Urinary bladder (tissue), 2 donors: Measurements from ENCODE around the gene SIAH2. TPM values are rescaled to one million over a fixed set of nuclear protein-coding genes. Genes with fewer than 3 reads are reported as not detected.

Source experiments
- polyA plus RNA-seq: library from polyadenylated mRNA; stranded (reverse); fragments of 200-250 nt; gene quantifications from one replicate; pipeline ENCODE4 v1.2.3, GENCODE V29; 2013
- total RNA-seq: library from RNA; depleted of rRNA; stranded (reverse); fragments of >200 nt; gene quantifications from one replicate; pipeline ENCODE4 v1.2.3, GENCODE V29; 2014
- donor health status: healthy.

Gene SIAH2
- total and polyA plus RNA-seq, 2 donors = 27.4 to 28.2 TPM

Other genes starting within 250 kb of the SIAH2 start
- gene SERP1, start 216.7 kb downstream of the SIAH2 start, total RNA-seq = 144 TPM
- 115 TPM for gene SERP1, start 216.7 kb downstream of the SIAH2 start, polyA plus RNA-seq
- gene EIF2A, start 216.4 kb downstream of the SIAH2 start, total RNA-seq = 194 TPM
- gene EIF2A, start 216.4 kb downstream of the SIAH2 start, polyA plus RNA-seq = 63.3 TPM
- 76.5 TPM for gene SELENOT, start 159.8 kb downstream of the SIAH2 start, total RNA-seq
- 94.4 TPM for gene SELENOT, start 159.8 kb downstream of the SIAH2 start, polyA plus RNA-seq
- 0.21 TPM for gene ERICH6, start 59.2 kb downstream of the SIAH2 start, total RNA-seq
- gene ERICH6, start 59.2 kb downstream of the SIAH2 start, polyA plus RNA-seq = not detected
- gene MINDY4B, start 142.3 kb upstream of the SIAH2 start, total RNA-seq = not detected
- not detected for gene MINDY4B, start 142.3 kb upstream of the SIAH2 start, polyA plus RNA-seq
- not detected for gene CLRN1, start 209.6 kb upstream of the SIAH2 start, total RNA-seq
- not detected for gene CLRN1, start 209.6 kb upstream of the SIAH2 start, polyA plus RNA-seq